Astrocyte of the cerebellum (primary cell): ENCODE measurements around the gene DLGAP1.
"Not testable (repeated sequence)": the region's sequence is repeated elsewhere in the genome, so short reads cannot be mapped to it uniquely, and the experiment has no call there.

Source experiments
- DNase-seq: peaks from one replicate; pipeline ENCODE4 v3.0.0-alpha.2; 2011; ENCODE audit warnings: low read depth
- H3K4me3 ChIP-seq: 2 replicates; pipeline ENCODE4 v1.5.1; 2011; ENCODE audit warnings: mild to moderate bottlenecking, low read depth, low read length, moderate library complexity
- CTCF ChIP-seq: IDR thresholded peaks from 2 replicates; pipeline ENCODE4 v1.5.1; 2012; ENCODE audit warnings: low read length, low read depth, moderate library complexity, mild to moderate bottlenecking; ENCODE audit errors: missing control alignments
- in situ Hi-C: cut with HindIII; loops from 2 replicates; pipeline ENCODE4 v1.10.0; 2017; ENCODE audit warnings: low sequenced_read_pairs

DLGAP1 gene

GRCh38 chr18:3712491-3712890, 742.6 kb downstream of the DLGAP1 start:
- no peak for TF ChIP-seq CTCF
- in situ Hi-C loops, result no loop called here
- no peak overlapping the region for H3K4me3 ChIP-seq
- no peak for DNase-seq

- DNase-seq, result no peak
- H3K4me3 ChIP-seq, result no peak overlapping the region
- TF ChIP-seq CTCF, result no peak
- in situ Hi-C loops, result no loop called here
These were observed 744.3 kb downstream of the DLGAP1 start for GRCh38 chr18:3710712-3711301.

- TF ChIP-seq CTCF, result no peak
- in situ Hi-C loops, result no loop called here
- no peak overlapping the region for H3K4me3 ChIP-seq
- no peak for DNase-seq
These were observed 745.9 kb downstream of the DLGAP1 start for GRCh38 chr18:3709205-3709604.

GRCh38 chr18:3706279-3707097, 748.6 kb downstream of the DLGAP1 start:
- no peak for TF ChIP-seq CTCF
- H3K4me3 ChIP-seq, result no peak overlapping the region
- DNase-seq, result no peak
- in situ Hi-C loops, result no loop called here

- TF ChIP-seq CTCF, result no peak
- no peak overlapping the region for H3K4me3 ChIP-seq
- in situ Hi-C loops, result no loop called here
- DNase-seq, result peak; percentile 37
These were observed 750.4 kb downstream of the DLGAP1 start for GRCh38 chr18:3704556-3705344.

GRCh38 chr18:3703732-3704176, 751.4 kb downstream of the DLGAP1 start:
- peak; percentile 51 for DNase-seq
- no peak overlapping the region for H3K4me3 ChIP-seq
- peak; percentile 86 for TF ChIP-seq CTCF
- in situ Hi-C loops, result no loop called here

- DNase-seq, H3K4me3 ChIP-seq, in situ Hi-C loops: not testable (repeated sequence)
These were observed 755.2 kb downstream of the DLGAP1 start for GRCh38 chr18:3699707-3700567.

GRCh38 chr18:3694030-3694778, 760.9 kb downstream of the DLGAP1 start:
- H3K4me3 ChIP-seq, in situ Hi-C loops, DNase-seq: not testable (repeated sequence)
